GM12891 (cell line): ENCODE data around the gene TRIM33.

Experiments
- POLR2A ChIP-seq: IDR thresholded peaks from 2 replicates; pipeline ENCODE4 v1.6.1; 2011; ENCODE audit warnings: low read depth, low read length, control low read depth
- POLR2AphosphoS5 ChIP-seq: IDR thresholded peaks from 2 replicates; pipeline ENCODE4 v1.6.1; 2011; ENCODE audit warnings: low read depth, low read length, control low read depth
- TAF1 ChIP-seq: IDR thresholded peaks from 2 replicates; pipeline ENCODE4 v1.6.1; 2011; ENCODE audit warnings: low read depth, low read length, control low read depth

DNA sequence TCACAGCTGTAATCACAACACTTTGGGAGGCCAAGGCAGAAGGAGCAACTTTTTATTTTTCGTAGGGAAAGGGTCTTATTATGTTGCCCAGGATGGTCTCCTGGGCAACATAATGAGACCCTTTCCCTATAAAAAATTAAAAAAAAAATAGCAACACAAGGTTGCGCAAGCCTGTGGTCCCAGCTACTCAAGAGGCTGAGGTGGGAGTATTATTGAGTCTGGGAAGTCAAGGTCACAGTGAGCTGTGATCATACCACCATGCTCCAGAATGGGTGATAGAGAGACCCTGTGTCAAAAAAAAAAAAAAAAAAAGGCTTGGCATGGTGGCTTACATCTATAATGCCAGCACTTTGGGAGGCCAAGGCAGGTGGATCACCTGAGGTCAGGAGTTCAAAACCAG lies 131.6 kb downstream of the TRIM33 start:
- TF ChIP-seq POLR2AphosphoS5 = no peak
- no peak for TF ChIP-seq POLR2A
- no peak for TF ChIP-seq TAF1
